K562 (cell line): Measurements from ENCODE around the gene ZNF598. TPM values are rescaled to one million over a fixed set of nuclear protein-coding genes. Genes with fewer than 3 reads are reported as not detected.

Experiments used
- BMI1 ChIP-seq: fragments of 150-350 bp; IDR thresholded peaks from 2 replicates; pipeline ENCODE4 v1.6.1; 2014; ENCODE audit warnings: low read length
- CAMTA2 ChIP-seq: fragments of 250-450 bp; sonication (Bioruptor Pico); conservative IDR thresholded peaks from 2 replicates; pipeline ENCODE4 v1.5.1; 2022
- CHCHD3 ChIP-seq: fragments of 250-450 bp; sonication (Bioruptor Pico); IDR thresholded peaks from 2 replicates; pipeline ENCODE4 v2.1.2; 2022; ENCODE audit warnings: mild to moderate bottlenecking
- KLF1 ChIP-seq: fragments of 450-650 bp; IDR thresholded peaks from 2 replicates; pipeline ENCODE4 v1.6.1; 2016; ENCODE audit warnings: missing genetic modification characterization, missing compliant biosample characterization
- NEUROD1 ChIP-seq: fragments of 150-350 bp; IDR thresholded peaks from 2 replicates; pipeline ENCODE4 v1.6.1; 2014; ENCODE audit warnings: borderline replicate concordance, low read length, low read depth; ENCODE audit not compliant: partially characterized antibody
- NFXL1 ChIP-seq: fragments of 450-650 bp; formaldehyde crosslinking; IDR thresholded peaks from 2 replicates; pipeline ENCODE4 v1.4.0; 2021; ENCODE audit warnings: mild to moderate bottlenecking
- RBM34 ChIP-seq: fragments of 200-400 bp; formaldehyde crosslinking; IDR thresholded peaks from 2 replicates; pipeline ENCODE4 v1.6.1; 2018; ENCODE audit warnings: low read length, borderline replicate concordance; ENCODE audit not compliant: insufficient read depth
- ZBTB17 ChIP-seq: fragments of 450-650 bp; formaldehyde crosslinking; IDR thresholded peaks from 2 replicates; pipeline ENCODE4 v1.4.0; 2020; ENCODE audit warnings: mild to moderate bottlenecking
- ZFP1 ChIP-seq: fragments of 450-650 bp; formaldehyde crosslinking; IDR thresholded peaks from 2 replicates; pipeline ENCODE4 v1.4.0; 2020; ENCODE audit warnings: mild to moderate bottlenecking, mixed read lengths
- ZNF644 ChIP-seq: fragments of 200-800 bp; sonication (Bioruptor generic); IDR thresholded peaks from 2 replicates; pipeline ENCODE4 v1.6.1; 2016; ENCODE audit warnings: low read depth, missing genetic modification characterization, missing compliant biosample characterization
- ZNF695 ChIP-seq: fragments of 450-650 bp; formaldehyde crosslinking; IDR thresholded peaks from 2 replicates; pipeline ENCODE4 v1.4.0; 2020; ENCODE audit warnings: mild to moderate bottlenecking, moderate library complexity
- polyA plus RNA-seq, 8 experiments: library from polyadenylated mRNA; depleted of rRNA in 4 of 8; stranded (reverse) in 5 of 8; unstranded in 3 of 8; fragments of >200 nt; fragmentation: Nextera tagmentation in 2 of 8; fragmentation: Illumina TruSeq in 1 of 8; extraction: Ambion mirVana in 2 of 8; extraction: Trizol in 1 of 8; gene quantifications; 2 replicates each; pipeline versions ENCODE4 v1.2.1 to v1.2.3, GENCODE V29; 2011 to 2014; ENCODE audit warnings: inconsistent platforms in 1 of 8, missing spikeins in 1 of 8
- total RNA-seq, 7 experiments: library from RNA; depleted of rRNA in 6 of 7; stranded (reverse); fragments of >200 nt in 6 of 7; fragmentation: Illumina TruSeq in 2 of 7; extraction: Trizol in 2 of 7; gene quantifications; 2 replicates each; pipeline versions ENCODE4 v1.2.1 to v1.2.3, GENCODE V29; 2011 to 2021; ENCODE audit warnings: low replicate concordance in 1 of 7
- TF ChIP-seq, protein P1 (sequence below): fragments of 250-450 bp; sonication (Bioruptor Pico); IDR thresholded peaks from 2 replicates; pipeline ENCODE4 v1.5.0; 2021; ENCODE audit warnings: mild to moderate bottlenecking, moderate library complexity
- TF ChIP-seq, protein P2 (sequence below): IDR thresholded peaks from 2 replicates; pipeline ENCODE4 v1.6.1; 2011; ENCODE audit not compliant: insufficient read length; ENCODE audit errors: extremely low read depth
- TF ChIP-seq, protein P3 (sequence below): fragments of 250-450 bp; sonication (Bioruptor Pico); IDR thresholded peaks from 2 replicates; pipeline ENCODE4 v1.5.0; 2020; ENCODE audit warnings: mild to moderate bottlenecking, borderline replicate concordance
- TF ChIP-seq, protein P4 (sequence below): fragments of 450-650 bp; formaldehyde crosslinking; IDR thresholded peaks from 2 replicates; pipeline ENCODE4 v1.4.0; 2020; ENCODE audit warnings: mild to moderate bottlenecking, moderate library complexity
- TF ChIP-seq, protein P5 (sequence below): fragments of 450-650 bp; IDR thresholded peaks from 2 replicates; pipeline ENCODE4 v1.6.1; 2018; ENCODE audit not compliant: partially characterized antibody

Gene ZNF598
- total and polyA plus RNA-seq, 9 of the 15 experiments (the other 6 are each of a cell fraction or from before 2014, with no cell fraction given): 0.11 to 115 (median 29.6) TPM

DNA sequence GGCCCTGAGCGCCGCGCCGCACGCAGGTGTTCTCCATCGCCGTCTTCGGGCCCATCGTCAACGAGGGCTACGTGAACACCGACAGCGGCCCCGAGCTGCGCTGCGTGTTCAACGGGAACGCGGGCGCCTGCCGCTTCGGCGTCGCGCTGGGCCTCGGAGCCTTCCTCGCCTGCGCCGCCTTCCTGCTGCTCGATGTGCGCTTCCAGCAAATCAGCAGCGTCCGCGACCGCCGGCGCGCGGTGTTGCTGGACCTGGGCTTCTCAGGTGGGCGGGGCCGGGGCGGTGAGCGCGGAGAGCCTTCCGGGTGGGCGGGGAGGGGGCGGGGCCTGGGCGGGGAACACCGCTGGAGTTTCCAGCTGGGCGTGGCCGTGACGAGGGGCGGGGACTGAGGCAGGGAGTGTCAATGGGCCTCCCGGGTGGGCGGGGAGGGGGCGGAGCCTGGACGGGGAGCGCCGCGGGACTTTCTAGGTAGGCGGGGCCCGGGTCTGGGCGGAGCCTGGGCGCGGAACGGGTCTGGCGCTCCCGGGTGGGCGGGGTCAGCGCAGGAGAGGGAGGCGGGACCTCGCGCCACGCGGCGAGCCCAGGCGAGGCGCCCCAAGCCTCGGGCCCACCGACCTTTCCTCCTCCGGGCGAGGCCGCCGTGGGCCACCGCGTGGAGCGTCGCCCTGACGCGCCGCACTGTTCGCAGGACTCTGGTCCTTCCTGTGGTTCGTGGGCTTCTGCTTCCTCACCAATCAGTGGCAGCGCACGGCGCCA, 17.5 kb downstream of the ZNF598 start (continued):
- TF ChIP-seq, protein P1, sequence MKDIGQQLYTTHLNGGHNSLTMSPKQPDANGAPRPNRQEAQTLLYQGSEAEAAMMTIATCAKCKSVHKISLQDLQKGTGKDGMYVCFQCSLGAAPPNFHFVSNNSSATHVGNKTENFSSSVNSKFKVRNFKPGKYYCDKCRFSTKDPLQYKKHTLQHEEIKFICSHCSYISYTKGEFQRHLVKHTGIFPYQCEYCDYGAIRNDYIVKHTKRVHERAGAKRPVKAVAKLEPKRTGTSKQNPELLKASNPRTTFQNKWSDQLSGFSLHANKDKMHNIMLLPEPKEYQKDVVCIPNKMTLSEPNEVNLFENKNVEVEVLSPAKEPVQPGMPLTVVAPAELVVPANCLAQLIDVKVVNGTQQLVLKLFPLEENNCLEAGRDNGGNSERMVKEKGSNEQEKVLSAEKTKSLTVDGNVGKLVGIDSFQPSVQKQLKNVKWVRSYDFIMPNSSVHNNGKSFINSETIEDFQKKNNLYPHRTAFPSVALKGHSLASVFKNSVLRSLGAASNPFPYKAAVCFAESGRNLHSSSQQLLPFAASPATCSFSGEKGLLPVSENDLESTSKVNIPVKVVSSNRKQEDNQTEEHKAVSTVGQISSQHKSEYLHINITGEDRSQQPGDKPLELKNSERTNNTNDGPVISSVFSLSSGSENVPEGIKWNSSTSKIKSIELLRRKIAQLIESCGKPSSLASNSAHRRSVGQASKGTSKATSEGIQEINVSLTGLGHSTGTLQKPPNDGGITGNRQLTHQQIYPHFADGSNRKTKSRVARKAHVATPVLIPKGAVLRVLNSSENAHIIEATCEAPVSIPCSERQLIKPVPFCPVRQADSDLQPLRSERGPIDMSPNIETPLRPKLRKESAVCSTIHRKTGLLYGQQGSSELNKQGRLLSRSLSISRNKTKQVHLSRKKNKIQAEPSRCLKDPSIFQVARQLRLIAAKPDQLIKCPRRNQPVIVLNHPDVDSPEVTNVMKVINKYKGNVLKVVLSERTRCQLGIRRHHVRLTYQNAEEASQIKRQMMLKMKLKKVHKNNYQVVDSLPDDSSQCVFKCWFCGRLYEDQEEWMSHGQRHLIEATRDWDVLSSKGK: no peak
- TF ChIP-seq ZNF644 (no peak), ZFP1 (CRISPR knock-in tag) (no peak), RBM34 (0 out of 2 replicates have a peak, but pooled peaks have one; percentile 77), ZNF695 (no peak), NFXL1 (CRISPR knock-in tag) (no peak), ZBTB17 (CRISPR knock-in tag) (peak; percentile 51; the same call in 1 of the 2 replicates), BMI1 (no peak), KLF1 (tag) (no peak), CAMTA2 (CRISPR knock-in tag) (no peak), CHCHD3 (CRISPR knock-in tag) (no peak), NEUROD1 (peak; percentile 1)
- TF ChIP-seq, protein P2, sequence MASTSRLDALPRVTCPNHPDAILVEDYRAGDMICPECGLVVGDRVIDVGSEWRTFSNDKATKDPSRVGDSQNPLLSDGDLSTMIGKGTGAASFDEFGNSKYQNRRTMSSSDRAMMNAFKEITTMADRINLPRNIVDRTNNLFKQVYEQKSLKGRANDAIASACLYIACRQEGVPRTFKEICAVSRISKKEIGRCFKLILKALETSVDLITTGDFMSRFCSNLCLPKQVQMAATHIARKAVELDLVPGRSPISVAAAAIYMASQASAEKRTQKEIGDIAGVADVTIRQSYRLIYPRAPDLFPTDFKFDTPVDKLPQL: no peak
- TF ChIP-seq, protein P3, sequence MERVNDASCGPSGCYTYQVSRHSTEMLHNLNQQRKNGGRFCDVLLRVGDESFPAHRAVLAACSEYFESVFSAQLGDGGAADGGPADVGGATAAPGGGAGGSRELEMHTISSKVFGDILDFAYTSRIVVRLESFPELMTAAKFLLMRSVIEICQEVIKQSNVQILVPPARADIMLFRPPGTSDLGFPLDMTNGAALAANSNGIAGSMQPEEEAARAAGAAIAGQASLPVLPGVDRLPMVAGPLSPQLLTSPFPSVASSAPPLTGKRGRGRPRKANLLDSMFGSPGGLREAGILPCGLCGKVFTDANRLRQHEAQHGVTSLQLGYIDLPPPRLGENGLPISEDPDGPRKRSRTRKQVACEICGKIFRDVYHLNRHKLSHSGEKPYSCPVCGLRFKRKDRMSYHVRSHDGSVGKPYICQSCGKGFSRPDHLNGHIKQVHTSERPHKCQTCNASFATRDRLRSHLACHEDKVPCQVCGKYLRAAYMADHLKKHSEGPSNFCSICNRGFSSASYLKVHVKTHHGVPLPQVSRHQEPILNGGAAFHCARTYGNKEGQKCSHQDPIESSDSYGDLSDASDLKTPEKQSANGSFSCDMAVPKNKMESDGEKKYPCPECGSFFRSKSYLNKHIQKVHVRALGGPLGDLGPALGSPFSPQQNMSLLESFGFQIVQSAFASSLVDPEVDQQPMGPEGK (CRISPR knock-in tag): no peak
- TF ChIP-seq, protein P4, sequence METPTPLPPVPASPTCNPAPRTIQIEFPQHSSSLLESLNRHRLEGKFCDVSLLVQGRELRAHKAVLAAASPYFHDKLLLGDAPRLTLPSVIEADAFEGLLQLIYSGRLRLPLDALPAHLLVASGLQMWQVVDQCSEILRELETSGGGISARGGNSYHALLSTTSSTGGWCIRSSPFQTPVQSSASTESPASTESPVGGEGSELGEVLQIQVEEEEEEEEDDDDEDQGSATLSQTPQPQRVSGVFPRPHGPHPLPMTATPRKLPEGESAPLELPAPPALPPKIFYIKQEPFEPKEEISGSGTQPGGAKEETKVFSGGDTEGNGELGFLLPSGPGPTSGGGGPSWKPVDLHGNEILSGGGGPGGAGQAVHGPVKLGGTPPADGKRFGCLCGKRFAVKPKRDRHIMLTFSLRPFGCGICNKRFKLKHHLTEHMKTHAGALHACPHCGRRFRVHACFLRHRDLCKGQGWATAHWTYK: peak; percentile 35; the same call in 1 of the 2 replicates
- TF ChIP-seq, protein P5, sequence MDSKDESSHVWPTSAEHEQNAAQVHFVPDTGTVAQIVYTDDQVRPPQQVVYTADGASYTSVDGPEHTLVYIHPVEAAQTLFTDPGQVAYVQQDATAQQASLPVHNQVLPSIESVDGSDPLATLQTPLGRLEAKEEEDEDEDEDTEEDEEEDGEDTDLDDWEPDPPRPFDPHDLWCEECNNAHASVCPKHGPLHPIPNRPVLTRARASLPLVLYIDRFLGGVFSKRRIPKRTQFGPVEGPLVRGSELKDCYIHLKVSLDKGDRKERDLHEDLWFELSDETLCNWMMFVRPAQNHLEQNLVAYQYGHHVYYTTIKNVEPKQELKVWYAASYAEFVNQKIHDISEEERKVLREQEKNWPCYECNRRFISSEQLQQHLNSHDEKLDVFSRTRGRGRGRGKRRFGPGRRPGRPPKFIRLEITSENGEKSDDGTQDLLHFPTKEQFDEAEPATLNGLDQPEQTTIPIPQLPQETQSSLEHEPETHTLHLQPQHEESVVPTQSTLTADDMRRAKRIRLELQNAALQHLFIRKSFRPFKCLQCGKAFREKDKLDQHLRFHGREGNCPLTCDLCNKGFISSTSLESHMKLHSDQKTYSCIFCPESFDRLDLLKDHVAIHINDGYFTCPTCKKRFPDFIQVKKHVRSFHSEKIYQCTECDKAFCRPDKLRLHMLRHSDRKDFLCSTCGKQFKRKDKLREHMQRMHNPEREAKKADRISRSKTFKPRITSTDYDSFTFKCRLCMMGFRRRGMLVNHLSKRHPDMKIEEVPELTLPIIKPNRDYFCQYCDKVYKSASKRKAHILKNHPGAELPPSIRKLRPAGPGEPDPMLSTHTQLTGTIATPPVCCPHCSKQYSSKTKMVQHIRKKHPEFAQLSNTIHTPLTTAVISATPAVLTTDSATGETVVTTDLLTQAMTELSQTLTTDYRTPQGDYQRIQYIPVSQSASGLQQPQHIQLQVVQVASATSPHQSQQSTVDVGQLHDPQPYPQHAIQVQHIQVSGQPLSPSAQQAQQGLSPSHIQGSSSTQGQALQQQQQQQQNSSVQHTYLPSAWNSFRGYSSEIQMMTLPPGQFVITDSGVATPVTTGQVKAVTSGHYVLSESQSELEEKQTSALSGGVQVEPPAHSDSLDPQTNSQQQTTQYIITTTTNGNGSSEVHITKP: no peak
